Astrocyte of the hippocampus (primary cell): ENCODE data around the gene POM121C.
"Not testable (repeated sequence)": the region's sequence is repeated elsewhere in the genome, so short reads cannot be mapped to it uniquely, and the experiment has no call there.

Experiments
- DNase-seq: peaks from one replicate; pipeline ENCODE4 v3.0.0; 2011; ENCODE audit warnings: low read depth, low spot score

The POM121C gene

DNA sequence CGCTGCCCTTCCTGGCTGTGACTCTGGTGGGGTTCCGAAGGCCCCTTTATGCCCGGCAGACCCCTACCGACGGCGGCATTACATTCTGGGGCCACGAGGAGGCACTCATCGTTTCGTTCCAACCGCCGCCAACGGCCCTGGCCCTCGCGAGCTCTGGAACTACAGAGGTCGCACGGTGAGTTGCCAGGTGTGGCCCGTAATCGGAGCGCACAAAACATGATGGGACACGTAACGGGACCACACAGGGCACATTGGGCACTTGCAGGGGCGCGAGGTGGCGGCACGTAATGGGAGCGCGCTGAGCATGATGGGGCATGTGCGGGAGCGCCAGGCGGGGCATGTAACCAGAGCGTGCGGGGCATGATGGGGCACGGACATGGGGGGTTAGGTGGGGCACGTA lies 90.8 kb downstream of the POM121C start, which contains the start of gene TRIM73:
Gene TRIM73, plus strand, starts transcription at position 301 of the 400 bp plus-strand sequence. CDS start 3,305 bp downstream, outside the sequence.
- DNase-seq, result not testable (repeated sequence)

DNA sequence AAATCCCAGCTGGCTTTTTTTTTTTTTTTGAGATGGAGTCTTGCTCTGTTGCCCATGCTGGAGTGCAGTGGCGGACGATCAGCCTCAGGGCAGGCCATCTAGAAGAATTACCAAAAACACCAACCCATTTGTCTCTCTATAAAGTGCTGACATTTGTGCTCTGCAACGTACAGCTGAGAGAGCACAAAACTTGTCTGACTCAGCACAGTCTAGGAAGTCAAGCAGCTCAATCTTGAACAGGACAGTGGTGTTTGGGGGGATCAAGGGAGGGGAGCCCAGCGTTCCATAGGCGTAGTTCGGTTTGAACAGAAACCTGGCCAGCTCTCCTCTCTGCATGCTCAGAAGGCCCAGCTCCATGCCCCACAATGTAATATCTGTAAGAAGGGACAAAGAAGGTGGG lies 92.9 kb downstream of the POM121C start:
- not testable (repeated sequence) for DNase-seq

DNA sequence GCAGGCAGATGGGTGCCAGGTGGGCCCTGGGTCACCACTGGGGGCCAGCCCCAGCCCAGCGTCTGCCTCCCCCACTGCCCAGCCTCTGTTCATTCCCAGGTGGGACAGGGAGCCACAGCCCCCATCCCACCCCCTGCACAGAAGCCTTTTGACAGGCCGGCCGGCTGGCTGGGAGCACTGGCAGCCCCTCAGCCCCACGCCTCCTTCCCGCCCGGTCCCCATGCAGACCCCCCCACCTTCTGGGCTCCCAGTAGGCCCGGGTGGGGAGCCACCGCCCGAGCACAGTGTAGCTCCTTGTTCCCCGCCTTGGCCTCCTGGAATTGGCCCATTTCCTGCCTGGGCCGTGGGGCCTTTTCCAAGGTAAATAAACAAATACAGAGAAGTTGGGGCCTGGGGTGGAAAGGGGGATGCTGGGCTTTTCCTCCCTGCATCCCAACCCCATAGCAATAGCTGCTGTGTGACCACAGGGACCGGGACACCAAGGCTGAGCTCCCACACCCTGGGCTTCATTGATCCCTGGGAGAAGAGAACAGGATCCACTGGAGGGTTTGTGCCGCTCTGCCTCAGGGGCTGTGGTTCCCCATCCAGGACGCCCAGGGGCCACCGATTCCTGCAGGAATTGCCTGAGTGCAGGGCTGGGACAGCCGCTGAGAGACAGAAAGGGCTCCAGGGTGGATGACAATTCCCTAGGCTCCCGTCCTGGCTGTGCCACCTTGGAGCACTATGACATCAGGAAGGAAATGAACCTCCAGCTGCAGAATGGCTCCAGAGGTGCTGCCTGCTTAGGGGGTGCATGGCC lies 111.4 kb downstream of the POM121C start:
- not testable (repeated sequence) for DNase-seq

DNA sequence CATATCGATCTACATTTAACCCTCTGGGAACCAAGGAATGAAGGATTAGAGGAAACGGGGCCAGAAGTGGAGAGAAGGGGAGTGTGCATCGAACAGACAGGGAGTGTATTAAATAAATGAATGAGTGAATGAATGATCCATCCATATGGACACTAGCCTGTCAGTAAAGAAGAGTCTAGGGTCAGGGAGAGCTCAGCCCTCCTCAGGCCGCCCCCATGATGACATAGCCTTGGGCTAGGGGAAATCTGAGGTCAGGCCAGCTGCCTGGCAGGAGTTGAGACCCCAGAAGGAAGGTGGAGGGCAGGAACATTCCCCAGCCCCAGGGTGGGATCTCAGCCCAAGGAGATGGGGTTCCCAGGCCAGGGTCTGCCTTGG lies 112.0 kb downstream of the POM121C start:
- DNase-seq, result not testable (repeated sequence)

DNA sequence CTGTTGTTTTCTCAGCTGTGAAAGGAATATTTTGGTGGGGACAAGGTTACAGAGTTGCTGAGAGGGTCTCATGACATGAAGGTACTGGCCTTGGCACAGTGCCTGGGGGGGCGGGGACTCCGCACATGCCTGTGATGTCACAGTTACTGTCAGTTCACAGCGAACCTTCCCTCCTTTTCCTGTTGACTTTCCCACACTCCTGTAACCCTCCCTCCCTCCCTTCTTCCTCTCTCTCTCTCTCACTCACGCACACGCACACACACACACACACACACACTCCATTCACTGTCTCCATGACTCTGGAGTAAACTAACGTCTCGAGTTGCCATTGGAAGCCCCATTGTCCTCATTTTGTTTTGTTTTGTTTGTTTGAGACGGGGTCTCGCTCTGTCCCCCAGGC lies 118.8 kb downstream of the POM121C start:
- DNase-seq, result not testable (repeated sequence)
